ENCODE measurements around the gene NHEJ1.

NHEJ1 gene

DNA sequence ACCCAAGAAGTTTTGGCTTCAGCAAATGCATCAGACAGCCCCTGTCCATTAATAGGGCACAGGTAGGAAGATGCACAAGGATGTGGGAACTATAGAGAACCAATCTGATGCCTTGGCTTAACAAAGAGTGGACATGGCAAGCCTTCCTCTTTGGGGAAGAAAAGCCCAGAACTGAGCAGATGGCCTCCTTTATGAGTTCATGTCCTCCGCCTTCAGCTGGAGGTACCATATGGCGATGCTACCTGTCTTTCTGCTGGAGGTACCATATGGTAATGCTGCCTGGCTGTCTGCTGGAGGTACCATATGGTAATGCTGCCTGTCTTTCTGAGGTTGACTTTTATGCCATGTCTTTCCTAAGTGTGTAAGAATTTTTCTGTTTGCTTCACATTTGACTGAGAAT is 23.5 kb upstream of the NHEJ1 start:
- no peak for TF ChIP-seq SIN3A (IDR thresholded peaks at IDR 0.05; ENCODE audit: borderline replicate concordance, insufficient read depth, low read length)
- TF ChIP-seq POLR2AphosphoS5 (IDR thresholded peaks at IDR 0.05; ENCODE audit: low read depth, low read length): no peak
- no peak for TF ChIP-seq FOXP2 (optimal IDR thresholded peaks at IDR 0.05; ENCODE audit: borderline replicate concordance, extremely low read depth, extremely low read length, insufficient read depth)
- TF ChIP-seq, protein P1, sequence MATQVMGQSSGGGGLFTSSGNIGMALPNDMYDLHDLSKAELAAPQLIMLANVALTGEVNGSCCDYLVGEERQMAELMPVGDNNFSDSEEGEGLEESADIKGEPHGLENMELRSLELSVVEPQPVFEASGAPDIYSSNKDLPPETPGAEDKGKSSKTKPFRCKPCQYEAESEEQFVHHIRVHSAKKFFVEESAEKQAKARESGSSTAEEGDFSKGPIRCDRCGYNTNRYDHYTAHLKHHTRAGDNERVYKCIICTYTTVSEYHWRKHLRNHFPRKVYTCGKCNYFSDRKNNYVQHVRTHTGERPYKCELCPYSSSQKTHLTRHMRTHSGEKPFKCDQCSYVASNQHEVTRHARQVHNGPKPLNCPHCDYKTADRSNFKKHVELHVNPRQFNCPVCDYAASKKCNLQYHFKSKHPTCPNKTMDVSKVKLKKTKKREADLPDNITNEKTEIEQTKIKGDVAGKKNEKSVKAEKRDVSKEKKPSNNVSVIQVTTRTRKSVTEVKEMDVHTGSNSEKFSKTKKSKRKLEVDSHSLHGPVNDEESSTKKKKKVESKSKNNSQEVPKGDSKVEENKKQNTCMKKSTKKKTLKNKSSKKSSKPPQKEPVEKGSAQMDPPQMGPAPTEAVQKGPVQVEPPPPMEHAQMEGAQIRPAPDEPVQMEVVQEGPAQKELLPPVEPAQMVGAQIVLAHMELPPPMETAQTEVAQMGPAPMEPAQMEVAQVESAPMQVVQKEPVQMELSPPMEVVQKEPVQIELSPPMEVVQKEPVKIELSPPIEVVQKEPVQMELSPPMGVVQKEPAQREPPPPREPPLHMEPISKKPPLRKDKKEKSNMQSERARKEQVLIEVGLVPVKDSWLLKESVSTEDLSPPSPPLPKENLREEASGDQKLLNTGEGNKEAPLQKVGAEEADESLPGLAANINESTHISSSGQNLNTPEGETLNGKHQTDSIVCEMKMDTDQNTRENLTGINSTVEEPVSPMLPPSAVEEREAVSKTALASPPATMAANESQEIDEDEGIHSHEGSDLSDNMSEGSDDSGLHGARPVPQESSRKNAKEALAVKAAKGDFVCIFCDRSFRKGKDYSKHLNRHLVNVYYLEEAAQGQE (IDR thresholded peaks at IDR 0.05; ENCODE audit: insufficient read depth in 1 of 2, low read depth in 2 of 2, low read length in 2 of 2): no peak
- no peak for TF ChIP-seq TAF1 (IDR thresholded peaks at IDR 0.05; ENCODE audit: borderline replicate concordance, insufficient read depth, low read length)

DNA sequence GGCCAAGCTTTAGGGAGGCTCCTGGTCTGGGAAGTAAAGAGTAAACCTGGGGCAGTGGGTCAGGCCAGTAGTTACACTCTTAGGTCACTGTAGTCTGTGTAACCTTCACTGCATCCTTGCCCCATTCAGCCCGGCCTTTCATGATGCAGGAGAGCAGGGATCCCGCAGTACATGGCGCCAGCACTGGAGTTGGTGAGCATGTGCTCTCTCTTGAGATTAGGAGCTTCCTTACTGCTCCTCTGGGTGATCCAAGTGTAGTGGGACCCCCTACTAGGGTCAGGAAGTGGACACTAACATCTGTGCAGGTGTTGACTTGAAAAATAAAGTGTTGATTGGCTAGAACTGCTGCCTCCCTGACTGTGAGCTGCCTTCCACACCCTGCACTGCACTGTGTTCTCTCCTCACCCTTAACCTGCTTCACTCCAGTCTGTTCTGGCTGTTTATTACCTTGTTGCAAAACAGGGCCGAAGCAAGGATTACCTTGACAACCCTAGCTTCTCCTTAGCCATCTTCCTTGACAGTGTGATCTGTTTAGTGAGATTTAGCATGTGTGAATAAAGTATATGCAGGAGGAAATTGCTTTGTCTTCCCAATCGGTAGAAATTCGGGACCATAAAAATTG is 22.6 kb upstream of the NHEJ1 start:
- TF ChIP-seq, protein P1 (IDR thresholded peaks at IDR 0.05; ENCODE audit: insufficient read depth in 1 of 2, low read depth in 2 of 2, low read length in 2 of 2): no peak
- TF ChIP-seq SIN3A (IDR thresholded peaks at IDR 0.05; ENCODE audit: borderline replicate concordance, insufficient read depth, low read length) (no peak), FOXP2 (optimal IDR thresholded peaks at IDR 0.05; ENCODE audit: borderline replicate concordance, extremely low read depth, extremely low read length, insufficient read depth) (no peak), TAF1 (IDR thresholded peaks at IDR 0.05; ENCODE audit: borderline replicate concordance, insufficient read depth, low read length) (no peak), POLR2AphosphoS5 (IDR thresholded peaks at IDR 0.05; ENCODE audit: low read depth, low read length) (no peak)

GRCh38 chr2:219182331-219183150 is 21.9 kb upstream of the NHEJ1 start:
- no peak for TF ChIP-seq SIN3A (IDR thresholded peaks at IDR 0.05; ENCODE audit: borderline replicate concordance, insufficient read depth, low read length)
- TF ChIP-seq, protein P1 (IDR thresholded peaks at IDR 0.05; ENCODE audit: insufficient read depth in 1 of 2, low read depth in 2 of 2, low read length in 2 of 2): no peak
- TF ChIP-seq TAF1 (IDR thresholded peaks at IDR 0.05; ENCODE audit: borderline replicate concordance, insufficient read depth, low read length): no peak
- no peak for TF ChIP-seq POLR2AphosphoS5 (IDR thresholded peaks at IDR 0.05; ENCODE audit: low read depth, low read length)
- no peak for TF ChIP-seq FOXP2 (optimal IDR thresholded peaks at IDR 0.05; ENCODE audit: borderline replicate concordance, extremely low read depth, extremely low read length, insufficient read depth)

- TF ChIP-seq FOXP2 (optimal IDR thresholded peaks at IDR 0.05; ENCODE audit: borderline replicate concordance, extremely low read depth, extremely low read length, insufficient read depth) (no peak), SIN3A (IDR thresholded peaks at IDR 0.05; ENCODE audit: borderline replicate concordance, insufficient read depth, low read length) (no peak), TAF1 (IDR thresholded peaks at IDR 0.05; ENCODE audit: borderline replicate concordance, insufficient read depth, low read length) (no peak), POLR2AphosphoS5 (IDR thresholded peaks at IDR 0.05; ENCODE audit: low read depth, low read length) (no peak)
- TF ChIP-seq, protein P1 (IDR thresholded peaks at IDR 0.05; ENCODE audit: insufficient read depth in 1 of 2, low read depth in 2 of 2, low read length in 2 of 2): no peak
These were observed 20.9 kb upstream of the NHEJ1 start for GRCh38 chr2:219181531-219181930.
